HG03342 (cell line): Measurements from ENCODE around the gene ARHGAP23.
"Not testable (repeated sequence)": the region's sequence is repeated elsewhere in the genome, so short reads cannot be mapped to it uniquely, and the experiment has no call there.

Experiments used
- ATAC-seq: cut with Tn5 transposase; IDR thresholded peaks from one replicate; pipeline ENCODE4 v1.9.1; 2021; ENCODE audit warnings: mild to moderate bottlenecking, moderate library complexity; ENCODE audit not compliant: unreplicated experiment

Gene ARHGAP23

GRCh38 chr17:38510421-38511149 is 82.3 kb downstream of the ARHGAP23 start:
- no peak for ATAC-seq

GRCh38 chr17:38511150-38512108 is 83.2 kb downstream of the ARHGAP23 start:
- no peak for ATAC-seq

GRCh38 chr17:38512473-38513058 is 84.3 kb downstream of the ARHGAP23 start:
- ATAC-seq = no peak

GRCh38 chr17:38526526-38526925 is 98.3 kb downstream of the ARHGAP23 start:
- not testable (repeated sequence) for ATAC-seq

- ATAC-seq = not testable (repeated sequence)
Observed at GRCh38 chr17:38528141-38528540, 99.9 kb downstream of the ARHGAP23 start.

- not testable (repeated sequence) for ATAC-seq
Observed at GRCh38 chr17:38530856-38531255, 102.6 kb downstream of the ARHGAP23 start.

- not testable (repeated sequence) for ATAC-seq
Observed at GRCh38 chr17:38531761-38532160, 103.5 kb downstream of the ARHGAP23 start.

- no peak for ATAC-seq
Observed at GRCh38 chr17:38532451-38532850, 104.2 kb downstream of the ARHGAP23 start.

GRCh38 chr17:38533241-38533640 is 105.0 kb downstream of the ARHGAP23 start:
- ATAC-seq = no peak

- ATAC-seq = no peak
Observed at GRCh38 chr17:38533866-38534497, 105.7 kb downstream of the ARHGAP23 start.

GRCh38 chr17:38534498-38534885 is 106.2 kb downstream of the ARHGAP23 start:
- ATAC-seq = no peak

GRCh38 chr17:38535886-38536285 is 107.6 kb downstream of the ARHGAP23 start:
- ATAC-seq = no peak

- ATAC-seq = no peak
Observed at GRCh38 chr17:38536661-38537060, 108.4 kb downstream of the ARHGAP23 start.

GRCh38 chr17:38538906-38539305 is 110.6 kb downstream of the ARHGAP23 start:
- no peak for ATAC-seq

GRCh38 chr17:38539386-38539785 is 111.1 kb downstream of the ARHGAP23 start:
- ATAC-seq = no peak

GRCh38 chr17:38540514-38541045 is 112.3 kb downstream of the ARHGAP23 start:
- ATAC-seq = no peak

- no peak for ATAC-seq
Observed at GRCh38 chr17:38541281-38541680, 113.0 kb downstream of the ARHGAP23 start.

- no peak for ATAC-seq
Observed at GRCh38 chr17:38542286-38542685, 114.0 kb downstream of the ARHGAP23 start.

- ATAC-seq = no peak
Observed at GRCh38 chr17:38543403-38544174, 115.3 kb downstream of the ARHGAP23 start.
